Measurements from ENCODE around the gene PIGT. TPM values are rescaled to one million over a fixed set of nuclear protein-coding genes. Genes with fewer than 3 reads are reported as not detected.

Gene PIGT
- total RNA-seq (2014; rRNA removed; shearing (Covaris generic)), result 78.8 and 86.0 TPM in 2 replicates

DNA sequence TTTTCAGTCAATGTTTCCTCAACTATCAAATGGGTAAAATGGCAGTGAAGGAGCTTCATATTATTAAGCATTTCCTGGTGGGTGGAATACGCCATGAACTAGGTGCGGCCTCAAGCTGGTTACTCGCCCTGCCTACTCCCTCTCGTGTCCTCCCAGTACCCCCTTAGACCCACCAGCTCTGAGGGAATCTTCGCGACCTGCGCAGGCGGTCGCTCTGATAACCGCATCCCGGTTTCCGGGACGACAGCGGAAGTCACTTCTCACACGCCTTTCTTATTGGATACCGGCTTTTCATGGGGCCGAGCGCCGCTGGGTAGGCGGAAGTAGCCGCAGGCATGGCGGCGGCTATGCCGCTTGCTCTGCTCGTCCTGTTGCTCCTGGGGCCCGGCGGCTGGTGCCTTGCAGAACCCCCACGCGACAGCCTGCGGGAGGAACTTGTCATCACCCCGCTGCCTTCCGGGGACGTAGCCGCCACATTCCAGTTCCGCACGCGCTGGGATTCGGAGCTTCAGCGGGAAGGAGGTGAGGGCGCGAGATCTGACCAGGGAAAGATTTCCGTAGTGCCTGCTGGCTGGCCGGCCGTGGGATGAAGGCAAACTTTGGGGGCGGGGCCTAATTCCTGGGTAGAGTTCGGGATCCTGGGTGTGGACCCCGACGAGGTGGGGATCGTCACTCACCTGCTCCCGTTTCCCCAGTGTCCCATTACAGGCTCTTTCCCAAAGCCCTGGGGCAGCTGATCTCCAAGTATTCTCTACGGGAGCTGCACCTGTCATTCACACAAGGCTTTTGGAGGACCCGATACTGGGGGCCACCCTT, at the start of gene PIGT:
TSS of gene PIGT (plus strand) at position 320 of the 816 bp plus-strand sequence. CDS start at position 336, 16 bp downstream.
- DNase-seq (ENCODE audit: low spot score), result peak; percentile 79

DNA sequence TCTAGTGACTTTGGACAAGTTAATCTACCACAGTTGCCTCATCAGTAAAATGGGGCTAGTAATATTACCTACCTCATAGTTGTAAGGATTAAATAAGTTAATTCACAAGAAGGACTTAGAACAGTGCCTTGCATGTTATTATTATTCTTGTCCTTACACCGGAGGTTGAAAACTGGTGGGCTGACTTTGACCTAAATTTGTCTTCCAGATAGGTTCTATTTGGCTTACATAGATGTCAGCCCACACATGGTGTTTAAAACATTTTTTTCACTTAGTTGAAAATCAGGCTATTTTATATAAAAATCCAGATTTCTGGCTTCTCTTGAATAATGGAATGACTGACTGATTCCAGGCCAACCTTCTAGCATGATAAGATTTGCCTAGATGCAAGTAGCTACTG, 49.7 kb upstream of the PIGT start:
- no peak for DNase-seq (ENCODE audit: low spot score)

DNA sequence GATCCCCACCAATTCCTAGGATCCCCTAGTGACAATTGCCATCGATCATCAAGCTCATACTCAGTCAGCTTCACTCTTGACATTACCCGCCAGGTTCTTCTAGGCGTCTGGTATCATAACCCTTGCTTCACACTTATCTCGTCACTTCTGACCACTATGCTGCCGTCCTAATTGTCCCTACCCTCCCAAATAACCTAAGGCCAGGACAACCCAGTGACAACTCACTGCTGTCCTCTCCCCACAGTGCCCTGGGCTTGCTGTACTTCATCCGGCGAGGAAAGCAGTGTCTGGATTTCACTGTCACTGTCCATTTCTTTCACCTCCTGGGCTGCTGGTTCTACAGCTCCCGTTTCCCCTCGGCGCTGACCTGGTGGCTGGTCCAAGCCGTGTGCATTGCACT, 49.3 kb upstream of the PIGT start:
- no peak for DNase-seq (ENCODE audit: low spot score)

DNA sequence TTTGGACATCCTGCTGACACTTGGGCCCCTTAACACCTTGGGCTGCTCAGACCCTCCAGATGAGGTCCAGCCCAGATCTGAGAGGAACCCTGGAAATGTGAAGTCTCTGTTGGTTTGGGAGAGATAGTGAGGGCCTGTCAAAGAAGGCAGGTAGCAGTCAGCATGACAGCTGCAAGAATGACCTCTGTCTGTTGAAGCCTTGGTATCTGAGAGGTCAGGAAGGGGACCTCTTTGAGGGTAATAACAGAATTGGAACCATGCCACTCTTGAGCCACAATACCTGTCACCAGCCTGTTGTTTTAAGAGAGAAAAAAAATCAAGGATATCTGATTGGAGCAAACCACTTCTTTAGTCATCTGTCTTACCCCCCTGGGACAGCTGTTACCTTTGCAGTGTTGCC, 48.8 kb upstream of the PIGT start:
- DNase-seq (ENCODE audit: low spot score), result no peak

DNA sequence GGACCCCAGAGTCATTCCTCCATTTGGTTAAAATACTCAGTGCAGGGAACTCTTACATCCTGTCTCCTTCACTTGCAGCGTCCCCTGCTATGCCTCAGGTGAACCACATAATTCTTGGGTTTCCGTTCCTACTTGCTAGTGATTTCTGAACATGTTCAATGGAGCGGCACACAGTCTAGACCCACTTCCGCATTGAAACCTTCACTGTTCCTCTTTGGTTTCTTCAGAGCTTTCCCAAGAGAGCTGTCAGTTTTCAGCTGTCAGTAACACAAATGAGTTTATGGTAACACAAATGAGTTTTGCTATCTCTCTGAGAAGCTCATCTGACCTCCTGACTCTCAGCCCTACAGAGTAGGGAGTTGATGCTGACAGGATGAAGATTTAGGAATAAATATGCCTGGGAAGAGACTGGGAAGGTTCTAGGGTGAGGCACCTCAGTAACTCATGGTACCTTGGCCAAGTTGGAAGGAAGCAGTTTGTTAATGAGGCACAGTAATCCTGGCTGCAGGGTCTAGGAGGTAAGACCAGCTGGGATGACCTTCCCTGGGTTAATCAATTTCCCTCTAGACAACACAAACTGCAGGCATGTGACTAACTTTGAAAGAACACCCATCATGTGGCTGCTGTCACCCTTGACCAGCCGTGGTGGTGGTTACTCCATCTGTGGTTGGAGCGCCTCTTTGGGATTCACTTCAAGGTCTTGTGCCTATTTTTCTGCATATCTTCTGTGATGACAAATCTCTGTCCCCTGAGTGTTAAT, 47.5 kb upstream of the PIGT start:
- DNase-seq (ENCODE audit: low spot score), result no peak

DNA sequence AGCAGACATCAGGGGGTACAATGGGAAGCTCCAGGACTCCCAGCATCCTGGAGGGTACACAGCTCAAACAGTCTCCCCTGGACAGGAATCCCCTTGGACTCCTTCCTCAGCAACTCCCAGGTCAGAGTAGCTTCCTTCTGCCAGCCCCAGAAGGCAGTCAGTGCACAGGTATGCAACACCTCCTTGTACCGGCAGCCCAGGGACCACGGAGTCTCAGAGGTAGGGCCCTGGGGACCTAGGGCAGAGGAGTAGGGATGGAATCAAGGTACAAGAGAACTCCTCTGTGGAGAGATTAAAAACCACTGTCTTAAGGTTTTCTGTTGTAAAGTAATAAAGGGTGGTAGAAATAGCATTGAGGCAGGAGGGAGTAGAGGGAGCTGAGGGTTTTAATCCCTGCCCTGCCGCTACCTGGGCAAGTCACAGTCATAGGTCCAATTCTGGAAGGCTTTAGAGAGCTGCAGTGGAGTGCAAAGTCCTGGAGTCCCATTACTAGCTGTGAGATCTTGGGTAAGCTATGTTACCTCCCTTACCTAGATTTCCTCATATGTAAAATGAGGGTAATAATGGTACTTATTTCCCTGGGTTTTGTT, 45.3 kb upstream of the PIGT start:
- no peak for DNase-seq (ENCODE audit: low spot score)

DNA sequence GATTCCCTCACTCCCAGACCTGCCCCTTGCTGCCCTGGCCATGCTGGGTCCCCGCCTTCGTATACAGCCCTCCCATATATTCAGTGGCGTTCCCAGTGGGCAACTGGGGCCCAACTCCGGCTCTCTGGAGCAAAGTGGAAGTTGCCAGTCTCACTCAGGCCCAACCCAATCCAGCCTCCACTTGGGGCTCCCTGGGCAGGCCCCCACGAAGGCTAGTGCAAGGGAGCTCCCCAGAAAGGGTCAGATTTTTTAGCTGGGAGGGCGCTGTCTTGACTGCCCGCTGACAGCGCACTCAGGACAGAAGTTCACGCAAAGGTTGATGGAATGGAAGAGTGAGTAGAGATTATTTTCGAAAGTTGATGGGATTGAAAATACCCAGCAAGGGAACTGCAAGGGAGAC, 43.7 kb upstream of the PIGT start:
- no peak for DNase-seq (ENCODE audit: low spot score)

DNA sequence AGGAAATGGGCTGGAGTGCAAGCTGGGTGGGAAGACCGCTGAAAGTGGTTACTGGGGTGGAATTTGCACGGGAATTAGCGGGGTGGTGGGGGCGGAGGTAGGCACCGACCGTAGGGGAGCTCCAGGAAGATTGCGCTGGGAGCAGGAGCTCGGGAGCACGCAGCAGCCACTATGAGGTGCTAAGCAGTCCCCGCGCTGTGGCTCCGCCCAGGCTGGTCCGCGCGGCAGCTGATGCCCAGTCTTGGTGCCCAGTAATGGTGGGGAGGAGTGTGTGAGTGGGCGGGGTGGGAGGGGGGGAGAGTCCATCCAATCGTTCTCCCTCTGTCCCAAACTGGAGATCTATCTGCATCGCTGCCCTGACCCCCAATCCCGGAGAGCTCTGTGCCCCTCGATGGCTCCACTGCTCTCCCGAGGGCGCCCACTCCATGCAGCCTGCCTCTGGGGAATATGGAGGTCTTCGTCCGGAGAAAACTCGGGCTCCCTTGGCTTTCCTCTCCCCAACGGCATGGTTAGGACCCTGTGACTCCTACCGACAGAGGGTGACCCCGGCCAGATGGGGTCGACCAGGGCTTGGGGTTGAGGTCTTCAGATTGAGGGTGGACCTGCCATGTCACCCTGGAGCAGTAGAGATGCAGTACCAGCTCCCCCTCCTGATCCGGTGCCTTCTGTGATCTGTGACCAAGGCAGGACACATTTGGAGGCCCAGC, 43.1 kb upstream of the PIGT start:
- no peak for DNase-seq (ENCODE audit: low spot score)

DNA sequence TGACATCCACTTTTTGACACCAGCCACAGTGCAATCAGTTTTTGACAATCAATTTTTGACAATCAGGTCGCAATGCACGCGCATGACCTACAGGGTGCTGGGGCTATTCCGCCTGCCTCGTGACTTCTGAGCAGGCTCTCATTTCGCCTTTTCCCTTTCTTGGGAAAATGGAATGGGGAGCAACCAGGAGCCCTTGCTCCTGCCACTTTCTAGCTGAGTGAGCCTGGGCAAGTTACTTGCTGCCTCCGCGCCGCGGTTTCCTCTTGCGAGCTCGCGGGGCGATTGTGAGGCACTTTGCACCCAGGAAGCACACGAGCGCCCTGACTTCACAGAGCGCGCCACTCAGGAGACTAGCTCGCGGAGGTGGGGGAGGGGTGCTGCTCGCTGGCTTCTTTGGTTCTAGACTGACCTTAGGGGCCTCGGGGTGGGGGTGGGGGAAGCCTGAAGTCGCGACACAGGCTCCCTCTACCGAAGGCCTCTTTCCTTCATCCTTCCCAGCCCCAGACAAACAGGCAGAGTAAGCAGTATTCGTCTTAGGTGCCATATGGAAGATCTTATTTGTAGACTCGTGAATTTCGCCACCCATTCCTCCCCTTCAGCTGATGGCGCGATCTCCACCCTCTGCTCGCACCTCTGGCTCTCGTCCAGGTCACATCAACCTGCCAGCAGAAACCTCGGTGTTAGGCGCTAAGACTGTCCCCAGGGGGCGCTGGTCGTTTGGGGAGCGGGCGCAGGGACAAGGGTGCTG, 42.4 kb upstream of the PIGT start:
- DNase-seq (ENCODE audit: low spot score), result peak; percentile 44

DNA sequence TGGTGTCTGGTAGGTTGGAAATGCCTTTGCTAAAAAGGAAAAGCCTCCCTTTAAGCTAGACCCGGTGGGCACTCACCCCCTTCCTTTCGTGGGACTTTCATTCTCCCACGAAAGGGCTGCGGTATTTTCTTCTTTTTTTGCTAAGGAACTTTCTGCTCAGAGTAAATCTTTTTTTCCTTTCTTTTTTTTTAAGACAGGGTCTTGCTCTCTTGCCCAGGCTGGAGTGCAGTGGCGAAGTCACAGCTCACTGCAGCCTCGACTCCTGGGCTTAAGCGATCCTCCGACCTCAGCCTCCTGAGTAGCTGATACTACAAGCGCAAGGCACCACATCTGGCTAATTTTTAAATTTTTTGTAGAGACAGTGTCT, 41.9 kb upstream of the PIGT start:
- DNase-seq (ENCODE audit: low spot score), result no peak

DNA sequence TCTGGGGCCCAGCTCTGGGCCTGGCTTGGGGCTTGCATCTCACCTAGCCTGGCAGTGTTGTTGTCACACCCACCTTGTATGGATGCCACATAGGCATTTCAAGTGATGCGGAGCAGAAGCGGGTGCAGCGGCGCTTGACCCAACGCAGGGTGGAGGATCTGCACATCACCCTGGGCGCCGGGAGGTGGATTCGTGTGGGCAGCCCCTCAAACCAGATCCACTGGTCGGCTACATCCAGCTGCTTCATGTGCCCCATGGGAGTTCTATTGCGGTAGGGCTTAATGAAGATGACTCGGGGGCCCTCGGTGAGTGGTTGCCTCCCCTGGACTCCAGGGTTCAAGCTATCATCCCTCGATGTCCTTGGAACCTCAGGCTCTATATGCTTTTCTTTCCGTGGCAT, 41.0 kb upstream of the PIGT start:
- no peak for DNase-seq (ENCODE audit: low spot score)

DNA sequence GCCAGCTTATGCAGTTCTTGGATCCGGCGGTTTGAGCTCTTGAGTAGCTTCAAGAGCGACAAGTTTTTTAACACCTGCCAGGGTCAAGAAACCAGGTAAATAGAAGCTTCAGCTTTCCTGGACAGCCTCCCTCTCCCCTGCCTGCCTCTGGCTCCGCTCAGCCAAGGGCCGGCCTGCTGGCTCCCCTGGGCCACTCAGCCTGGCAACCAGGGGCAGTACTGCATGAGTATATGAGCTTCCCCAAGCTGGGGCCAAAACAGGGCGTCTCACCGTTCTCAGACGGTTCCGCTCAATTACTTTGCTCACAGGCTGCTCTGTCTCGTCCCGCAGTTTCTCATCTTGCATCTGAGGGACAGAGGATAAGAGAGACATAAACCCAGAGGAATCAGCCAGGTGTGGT, 38.7 kb upstream of the PIGT start:
- no peak for DNase-seq (ENCODE audit: low spot score)

DNA sequence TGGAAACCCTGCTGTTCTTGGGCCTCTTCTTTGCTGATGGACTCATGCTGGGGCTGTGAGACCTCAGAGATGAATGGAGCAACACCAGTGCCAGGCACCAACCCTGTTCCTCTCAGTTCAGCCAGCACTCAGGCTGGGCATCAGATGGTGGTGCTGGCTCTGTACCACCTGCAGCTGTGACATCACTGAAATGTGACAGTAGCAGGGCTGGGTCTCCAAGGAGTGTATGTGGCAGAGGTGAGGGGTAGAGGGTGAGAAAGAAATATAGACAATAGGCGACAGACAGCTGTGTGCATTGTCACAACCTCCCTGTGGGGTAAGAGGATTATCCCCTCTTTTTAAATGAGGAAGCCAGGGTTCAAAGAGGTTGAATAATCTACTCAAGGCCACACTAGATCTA, 37.8 kb upstream of the PIGT start, which contains the start of gene TP53TG5:
TSS of gene TP53TG5 (minus strand) at position 135 of the 400 bp plus-strand sequence. CDS start at position 46, 89 bp downstream.
- no peak for DNase-seq (ENCODE audit: low spot score)

DNA sequence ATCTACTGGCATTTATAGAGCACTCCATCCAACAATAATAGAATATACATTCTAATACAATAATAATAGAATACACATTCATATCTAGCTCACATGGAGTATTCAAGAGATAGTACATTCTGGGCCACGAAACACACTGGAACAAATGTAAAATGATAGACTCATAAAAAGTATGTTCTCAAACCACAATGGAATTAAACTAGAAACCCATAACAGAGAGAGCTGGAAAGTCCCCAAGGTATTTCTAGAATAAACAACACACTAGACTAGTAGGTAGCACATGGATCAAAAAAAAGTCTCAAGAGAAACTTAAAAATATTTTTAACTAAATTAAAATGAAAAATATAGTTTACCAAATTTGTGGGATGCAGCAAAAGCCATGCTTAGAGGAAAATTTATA, 28.7 kb upstream of the PIGT start:
- DNase-seq (ENCODE audit: low spot score), result no peak

DNA sequence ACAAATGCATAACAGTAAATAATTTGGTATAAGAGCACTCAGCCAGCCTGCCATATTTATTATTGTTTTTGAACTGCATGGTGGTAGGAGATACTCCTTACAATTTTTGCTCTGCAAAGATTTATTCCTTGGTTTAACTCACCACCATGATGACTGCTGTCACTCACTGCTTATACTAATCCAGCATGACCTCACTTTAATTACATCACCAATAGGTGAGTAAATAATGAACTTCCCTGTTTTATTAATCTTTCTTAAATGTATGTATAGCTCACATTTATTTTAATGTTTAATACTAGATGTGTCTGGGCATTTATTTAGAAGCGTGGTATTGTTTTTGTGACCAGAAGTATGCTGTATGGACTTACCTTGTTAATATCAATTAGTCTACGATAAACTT, 25.0 kb upstream of the PIGT start:
- DNase-seq (ENCODE audit: low spot score), result no peak

DNA sequence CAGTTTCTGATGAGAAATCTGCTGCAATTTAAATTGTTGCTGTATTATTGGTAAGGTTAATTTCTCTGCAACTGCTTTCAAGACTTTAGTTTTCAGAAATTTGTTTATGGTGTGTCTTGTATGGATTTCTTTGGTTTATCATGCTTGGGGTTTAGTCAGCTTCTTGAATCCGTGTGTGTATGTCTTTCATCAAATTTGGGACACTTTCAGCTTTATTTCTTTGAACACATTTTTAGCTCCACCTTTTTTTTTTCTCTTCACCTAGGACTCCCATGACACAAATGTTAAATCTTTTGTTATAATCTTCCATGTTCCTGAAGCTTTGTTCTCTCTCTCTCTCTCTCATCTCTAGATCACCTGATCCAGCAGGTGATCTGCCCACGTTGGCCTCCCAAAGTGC, 24.4 kb upstream of the PIGT start:
- no peak for DNase-seq (ENCODE audit: low spot score)

DNA sequence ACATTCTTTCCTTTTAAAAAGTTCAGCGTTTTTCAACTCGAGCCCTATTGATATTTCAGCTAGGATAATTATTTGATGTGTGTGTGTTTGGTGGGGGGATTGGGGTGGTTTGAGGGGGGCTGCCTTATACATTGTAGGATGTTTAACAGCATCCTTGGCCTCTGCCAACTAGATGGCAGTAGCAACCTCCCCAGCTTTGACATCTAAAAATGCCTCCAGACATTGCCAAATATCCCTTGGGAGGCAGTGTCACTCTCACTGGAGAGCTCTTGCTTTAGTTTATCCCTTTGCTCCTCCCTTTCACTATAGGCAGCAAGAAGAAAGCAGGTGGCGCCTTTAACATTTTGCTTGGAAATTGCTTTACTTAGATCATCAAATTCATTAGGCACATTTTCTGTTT, 23.2 kb upstream of the PIGT start:
- no peak for DNase-seq (ENCODE audit: low spot score)

DNA sequence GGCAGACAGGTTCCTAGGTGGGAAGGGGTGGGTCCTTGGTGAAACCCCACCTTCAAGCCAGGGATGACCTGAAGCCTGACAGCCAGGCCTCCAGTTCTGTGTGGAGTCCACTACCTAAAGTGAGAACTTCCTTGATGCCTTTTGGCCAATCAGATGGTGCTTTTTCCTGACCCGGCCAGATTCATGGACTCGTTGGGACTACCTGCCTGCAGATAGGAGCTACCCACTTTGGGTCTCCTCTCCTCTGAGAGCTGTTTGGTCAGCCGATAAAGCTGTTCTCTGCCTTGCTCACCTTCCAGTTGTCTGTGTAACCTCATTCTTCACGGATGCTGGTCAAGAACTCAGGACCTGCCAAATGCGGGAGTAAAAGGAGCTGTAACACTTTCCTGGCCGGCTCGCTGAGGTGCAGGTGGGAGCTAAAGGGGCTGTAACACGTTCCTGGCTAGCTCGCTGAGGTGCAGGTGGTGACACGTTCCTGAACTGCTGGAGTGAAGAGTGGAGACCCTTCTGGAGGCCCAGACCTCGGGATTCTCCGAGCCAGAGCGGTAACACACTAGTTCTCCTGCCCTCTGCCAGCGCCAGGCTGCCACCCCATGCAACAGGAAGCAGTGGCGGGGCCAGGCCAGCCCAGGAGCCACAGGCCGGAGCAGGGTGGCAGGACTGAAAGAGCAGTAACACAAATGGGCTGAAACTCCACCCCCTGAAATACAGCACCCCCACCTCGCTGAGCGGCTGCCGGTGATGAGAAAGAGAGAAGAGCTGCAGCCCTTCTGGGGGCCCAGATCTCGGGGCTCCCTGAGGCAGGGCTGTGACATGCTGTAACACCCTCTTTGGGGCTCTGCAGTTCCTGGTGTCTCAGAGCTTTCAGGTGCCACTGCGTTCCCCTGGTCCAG, 21.5 kb upstream of the PIGT start:
- DNase-seq (ENCODE audit: low spot score), result no peak

DNA sequence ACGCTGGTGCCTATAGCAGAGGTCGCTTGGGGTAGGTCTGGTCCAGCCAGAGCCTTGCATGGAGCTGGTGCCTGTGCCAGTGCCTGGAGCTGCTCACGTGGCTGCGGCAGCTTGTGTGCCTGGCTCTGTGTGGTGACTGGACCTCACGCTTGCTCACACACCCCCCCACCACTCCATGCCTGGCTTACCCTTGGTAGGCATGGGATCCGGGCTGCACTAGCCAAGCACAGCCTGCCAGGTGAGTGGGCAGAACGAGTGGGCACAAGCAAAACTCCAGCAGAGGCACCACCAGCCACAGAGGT, 20.9 kb upstream of the PIGT start:
- DNase-seq (ENCODE audit: low spot score), result no peak

DNA sequence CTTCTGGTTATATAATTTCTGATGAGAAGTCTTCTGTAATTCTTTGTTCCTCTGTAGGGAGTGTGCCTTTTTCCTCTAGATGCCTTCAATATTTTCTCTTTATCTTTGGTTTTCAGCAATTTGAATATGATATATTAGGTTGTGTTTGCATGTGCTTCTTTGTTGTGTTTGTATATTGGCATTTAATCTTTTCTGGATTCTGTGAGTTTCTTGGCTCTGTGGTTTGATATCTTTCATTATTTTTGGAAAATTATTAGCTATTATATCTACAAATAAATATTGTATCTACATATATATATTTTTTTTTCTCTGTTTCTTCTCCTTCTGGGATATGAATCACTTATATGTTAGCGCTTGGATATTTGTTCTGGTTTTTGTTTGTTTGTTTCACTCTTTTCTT, 16.9 kb upstream of the PIGT start:
- DNase-seq (ENCODE audit: low spot score), result no peak
